ENCODE data around the gene ARHGEF38.

Gene ARHGEF38

GRCh38 chr4:105550641-105551040, 1.8 kb upstream of the ARHGEF38 start:
- no peaks in the 10 kb centered on the region for H3K4me1 ChIP-seq
- no peaks in the 10 kb centered on the region for H3K36me3 ChIP-seq
- no peaks in the 10 kb centered on the region for H4K20me1 ChIP-seq
- H3K4me3 ChIP-seq: no peak overlapping the region
- H3K9me3 ChIP-seq (replicated peaks in 1 of 11): no peaks in the 10 kb centered on the region
- H3K9ac ChIP-seq: no peak overlapping the region
- no peak overlapping the region for H3K27ac ChIP-seq
- no peak for TF ChIP-seq Cebpa-rat (IDR thresholded peaks at IDR 0.05)
- H3K27me3 ChIP-seq: no peaks in the 10 kb centered on the region
- H3K4me2 ChIP-seq: no peak overlapping the region

- Histone ChIP-seq H4K20me1 (no peaks in the 10 kb centered on the region), H3K27me3 (no peaks in the 10 kb centered on the region), H3K4me1 (no peaks in the 10 kb centered on the region), H3K36me3 (no peaks in the 10 kb centered on the region), H3K9ac (no peak overlapping the region), H3K4me2 (no peak overlapping the region), H3K9me3 (replicated peaks in 1 of 11) (no peaks in the 10 kb centered on the region), H3K27ac (no peak overlapping the region), H3K4me3 (no peak overlapping the region)
- no peak for TF ChIP-seq Cebpa-rat (IDR thresholded peaks at IDR 0.05)
Observed at GRCh38 chr4:105555409-105555808, 3.0 kb downstream of the ARHGEF38 start.

- Histone ChIP-seq H3K27ac (no peak overlapping the region), H3K9me3 (replicated peaks in 1 of 11) (no peaks in the 10 kb centered on the region), H3K4me2 (no peak overlapping the region), H3K4me3 (no peak overlapping the region), H3K4me1 (no peaks in the 10 kb centered on the region), H3K36me3 (no peaks in the 10 kb centered on the region), H4K20me1 (no peaks in the 10 kb centered on the region), H3K9ac (no peak overlapping the region), H3K27me3 (no peaks in the 10 kb centered on the region)
- no peak for TF ChIP-seq Cebpa-rat (IDR thresholded peaks at IDR 0.05)
Observed at GRCh38 chr4:105556206-105556605, 3.8 kb downstream of the ARHGEF38 start.

GRCh38 chr4:105558277-105558676, 5.9 kb downstream of the ARHGEF38 start:
- H4K20me1 ChIP-seq: no peaks in the 10 kb centered on the region
- no peak overlapping the region for H3K9ac ChIP-seq
- H3K4me3 ChIP-seq: no peak overlapping the region
- H3K9me3 ChIP-seq (replicated peaks in 1 of 11): no peaks in the 10 kb centered on the region
- no peaks in the 10 kb centered on the region for H3K27me3 ChIP-seq
- H3K36me3 ChIP-seq: no peaks in the 10 kb centered on the region
- no peak overlapping the region for H3K27ac ChIP-seq
- H3K4me1 ChIP-seq: no peaks in the 10 kb centered on the region
- no peak overlapping the region for H3K4me2 ChIP-seq
- no peak for TF ChIP-seq Cebpa-rat (IDR thresholded peaks at IDR 0.05)

GRCh38 chr4:105560421-105560848, 8.0 kb downstream of the ARHGEF38 start:
- no peak overlapping the region for H3K9ac ChIP-seq
- no peak overlapping the region for H3K27ac ChIP-seq
- H3K27me3 ChIP-seq: no peaks in the 10 kb centered on the region
- TF ChIP-seq Cebpa-rat (IDR thresholded peaks at IDR 0.05): no peak
- no peaks in the 10 kb centered on the region for H3K9me3 ChIP-seq (replicated peaks in 1 of 11)
- no peaks in the 10 kb centered on the region for H3K4me1 ChIP-seq
- H3K4me2 ChIP-seq: no peak overlapping the region
- no peak overlapping the region for H3K4me3 ChIP-seq
- H4K20me1 ChIP-seq: no peaks in the 10 kb centered on the region
- H3K36me3 ChIP-seq: no peaks in the 10 kb centered on the region

GRCh38 chr4:105563352-105563751, 10.9 kb downstream of the ARHGEF38 start:
- Histone ChIP-seq H3K9me3 (replicated peaks in 1 of 11) (no peaks in the 10 kb centered on the region), H3K4me3 (no peak overlapping the region), H3K27ac (no peak overlapping the region), H3K36me3 (no peaks in the 10 kb centered on the region), H3K27me3 (no peaks in the 10 kb centered on the region), H3K4me1 (no peaks in the 10 kb centered on the region), H4K20me1 (no peaks in the 10 kb centered on the region), H3K4me2 (no peak overlapping the region), H3K9ac (no peak overlapping the region)
- no peak for TF ChIP-seq Cebpa-rat (IDR thresholded peaks at IDR 0.05)

- Histone ChIP-seq H4K20me1 (no peaks in the 10 kb centered on the region), H3K9me3 (replicated peaks in 1 of 11) (no peaks in the 10 kb centered on the region), H3K27me3 (no peaks in the 10 kb centered on the region), H3K36me3 (no peaks in the 10 kb centered on the region), H3K9ac (no peak overlapping the region), H3K4me3 (no peak overlapping the region), H3K4me1 (no peaks in the 10 kb centered on the region), H3K4me2 (no peak overlapping the region), H3K27ac (no peak overlapping the region)
- no peak for TF ChIP-seq Cebpa-rat (IDR thresholded peaks at IDR 0.05)
Observed at GRCh38 chr4:105568584-105568983, 16.2 kb downstream of the ARHGEF38 start.

- Histone ChIP-seq H4K20me1 (no peaks in the 10 kb centered on the region), H3K9me3 (replicated peaks in 1 of 11) (no peaks in the 10 kb centered on the region), H3K9ac (no peak overlapping the region), H3K4me3 (no peak overlapping the region), H3K36me3 (no peaks in the 10 kb centered on the region), H3K4me1 (no peaks in the 10 kb centered on the region), H3K27ac (no peak overlapping the region), H3K27me3 (no peaks in the 10 kb centered on the region), H3K4me2 (no peak overlapping the region)
- no peak for TF ChIP-seq Cebpa-rat (IDR thresholded peaks at IDR 0.05)
Observed at GRCh38 chr4:105569057-105569865, 16.8 kb downstream of the ARHGEF38 start.

GRCh38 chr4:105569866-105570236, 17.4 kb downstream of the ARHGEF38 start:
- H3K27ac ChIP-seq: no peak overlapping the region
- H3K9me3 ChIP-seq (replicated peaks in 1 of 11): no peaks in the 10 kb centered on the region
- H3K27me3 ChIP-seq: no peaks in the 10 kb centered on the region
- H4K20me1 ChIP-seq: no peaks in the 10 kb centered on the region
- no peaks in the 10 kb centered on the region for H3K4me1 ChIP-seq
- no peak overlapping the region for H3K4me3 ChIP-seq
- no peak overlapping the region for H3K4me2 ChIP-seq
- H3K9ac ChIP-seq: no peak overlapping the region
- H3K36me3 ChIP-seq: no peaks in the 10 kb centered on the region
- no peak for TF ChIP-seq Cebpa-rat (IDR thresholded peaks at IDR 0.05)

- no peak for TF ChIP-seq Cebpa-rat (IDR thresholded peaks at IDR 0.05)
- Histone ChIP-seq H3K9ac (no peak overlapping the region), H3K27ac (no peak overlapping the region), H3K27me3 (no peaks in the 10 kb centered on the region), H4K20me1 (no peaks in the 10 kb centered on the region), H3K36me3 (no peaks in the 10 kb centered on the region), H3K4me2 (no peak overlapping the region), H3K4me3 (no peak overlapping the region), H3K4me1 (no peaks in the 10 kb centered on the region), H3K9me3 (replicated peaks in 1 of 11) (no peaks in the 10 kb centered on the region)
Observed at GRCh38 chr4:105572296-105572695, 19.9 kb downstream of the ARHGEF38 start.

All from BLaER1 treated with 17β-estradiol and CSF1 and Interleukin-3, amounts not matched to agents 10 nM and 100 nM (cell line).